SK-N-SH (cell line): ENCODE data around the gene G2E3.

Experiments
- EP300 ChIP-seq, 2 experiments: IDR thresholded peaks; 2 replicates each; pipeline versions ENCODE4 v1.4.0 to v1.6.1; 2012; ENCODE audit warnings: borderline replicate concordance in 1 of 2, low read depth in 1 of 2, low read length in 1 of 2
- EZH2phosphoT487 ChIP-seq: fragments of 200-600 bp; sonication (generic); IDR thresholded peaks from 2 replicates; pipeline ENCODE4 v1.6.1; 2017; ENCODE audit warnings: low read depth, mixed run types, mild to moderate bottlenecking, antibody characterized with exemption, moderate library complexity, borderline replicate concordance
- NFIC ChIP-seq: IDR thresholded peaks from 2 replicates; pipeline ENCODE4 v1.4.0; 2012; ENCODE audit warnings: borderline replicate concordance
- POLR2AphosphoS5 ChIP-seq: IDR thresholded peaks from 2 replicates; pipeline ENCODE4 v1.6.1; 2012; ENCODE audit warnings: low read depth, low read length
- RFX5 ChIP-seq: IDR thresholded peaks from 2 replicates; pipeline ENCODE4 v1.6.1; 2012; ENCODE audit warnings: mild to moderate bottlenecking, improper control_type of control experiment, low read length
- SIN3A ChIP-seq: IDR thresholded peaks from 2 replicates; pipeline ENCODE4 v1.6.1; 2012; ENCODE audit warnings: low read depth, mild to moderate bottlenecking, low read length, moderate library complexity, borderline replicate concordance
- YY1 ChIP-seq: IDR thresholded peaks from 2 replicates; pipeline ENCODE4 v1.4.0; 2012; ENCODE audit warnings: low read depth, mild to moderate bottlenecking
- TF ChIP-seq, protein P1 (sequence below): IDR thresholded peaks from 2 replicates; pipeline ENCODE4; 2012
- TF ChIP-seq, protein P2 (sequence below): IDR thresholded peaks from 2 replicates; pipeline ENCODE4 v1.6.1; 2012; ENCODE audit warnings: mild to moderate bottlenecking, low read depth, low read length, moderate library complexity
- TF ChIP-seq, protein P3 (sequence below): fragments of 200-600 bp; sonication (generic); IDR thresholded peaks from 2 replicates; pipeline ENCODE4 v1.6.1; 2017; ENCODE audit warnings: antibody characterized with exemption, mild to moderate bottlenecking, moderate library complexity
- TF ChIP-seq, protein P4 (sequence below): IDR thresholded peaks from 2 replicates; pipeline ENCODE4 v1.4.0; 2012; ENCODE audit warnings: low read depth
- TF ChIP-seq, protein P5 (sequence below): fragments of 150-350 bp; IDR thresholded peaks from 2 replicates; pipeline ENCODE4 v1.6.1; 2017; ENCODE audit warnings: antibody characterized with exemption, low read length, low read depth, borderline replicate concordance

DNA sequence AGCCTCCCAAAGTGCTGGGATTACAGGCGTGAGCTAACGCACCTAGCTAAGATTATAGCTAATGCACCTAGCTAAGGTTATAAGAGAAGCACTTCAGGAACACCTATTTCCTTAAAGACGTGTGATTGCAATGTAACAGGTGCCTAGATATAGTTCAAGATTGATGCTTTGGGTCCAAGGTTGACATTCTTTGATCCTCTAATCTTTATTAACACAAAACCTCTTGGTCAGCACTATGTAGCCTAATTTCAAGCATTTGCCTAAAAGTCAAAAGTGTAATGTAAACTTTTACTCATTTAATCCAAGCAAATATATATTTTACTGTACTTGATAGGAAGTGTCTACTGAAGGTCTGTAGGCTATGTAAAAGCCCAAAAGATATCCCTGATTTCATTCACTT lies 99.7 kb downstream of the G2E3 start:
- TF ChIP-seq, protein P1, sequence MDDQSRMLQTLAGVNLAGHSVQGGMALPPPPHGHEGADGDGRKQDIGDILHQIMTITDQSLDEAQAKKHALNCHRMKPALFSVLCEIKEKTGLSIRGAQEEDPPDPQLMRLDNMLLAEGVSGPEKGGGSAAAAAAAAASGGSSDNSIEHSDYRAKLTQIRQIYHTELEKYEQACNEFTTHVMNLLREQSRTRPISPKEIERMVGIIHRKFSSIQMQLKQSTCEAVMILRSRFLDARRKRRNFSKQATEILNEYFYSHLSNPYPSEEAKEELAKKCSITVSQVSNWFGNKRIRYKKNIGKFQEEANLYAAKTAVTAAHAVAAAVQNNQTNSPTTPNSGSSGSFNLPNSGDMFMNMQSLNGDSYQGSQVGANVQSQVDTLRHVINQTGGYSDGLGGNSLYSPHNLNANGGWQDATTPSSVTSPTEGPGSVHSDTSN = no peak
- TF ChIP-seq SIN3A (no peak), RFX5 (no peak), YY1 (no peak), POLR2AphosphoS5 (no peak), EZH2phosphoT487 (no peak), EP300 (IDR thresholded peaks at IDR 0.05; ENCODE audit: borderline replicate concordance in 1 of 2, low read depth in 1 of 2, low read length in 1 of 2) (no peak), NFIC (no peak)
- TF ChIP-seq, protein P2, sequence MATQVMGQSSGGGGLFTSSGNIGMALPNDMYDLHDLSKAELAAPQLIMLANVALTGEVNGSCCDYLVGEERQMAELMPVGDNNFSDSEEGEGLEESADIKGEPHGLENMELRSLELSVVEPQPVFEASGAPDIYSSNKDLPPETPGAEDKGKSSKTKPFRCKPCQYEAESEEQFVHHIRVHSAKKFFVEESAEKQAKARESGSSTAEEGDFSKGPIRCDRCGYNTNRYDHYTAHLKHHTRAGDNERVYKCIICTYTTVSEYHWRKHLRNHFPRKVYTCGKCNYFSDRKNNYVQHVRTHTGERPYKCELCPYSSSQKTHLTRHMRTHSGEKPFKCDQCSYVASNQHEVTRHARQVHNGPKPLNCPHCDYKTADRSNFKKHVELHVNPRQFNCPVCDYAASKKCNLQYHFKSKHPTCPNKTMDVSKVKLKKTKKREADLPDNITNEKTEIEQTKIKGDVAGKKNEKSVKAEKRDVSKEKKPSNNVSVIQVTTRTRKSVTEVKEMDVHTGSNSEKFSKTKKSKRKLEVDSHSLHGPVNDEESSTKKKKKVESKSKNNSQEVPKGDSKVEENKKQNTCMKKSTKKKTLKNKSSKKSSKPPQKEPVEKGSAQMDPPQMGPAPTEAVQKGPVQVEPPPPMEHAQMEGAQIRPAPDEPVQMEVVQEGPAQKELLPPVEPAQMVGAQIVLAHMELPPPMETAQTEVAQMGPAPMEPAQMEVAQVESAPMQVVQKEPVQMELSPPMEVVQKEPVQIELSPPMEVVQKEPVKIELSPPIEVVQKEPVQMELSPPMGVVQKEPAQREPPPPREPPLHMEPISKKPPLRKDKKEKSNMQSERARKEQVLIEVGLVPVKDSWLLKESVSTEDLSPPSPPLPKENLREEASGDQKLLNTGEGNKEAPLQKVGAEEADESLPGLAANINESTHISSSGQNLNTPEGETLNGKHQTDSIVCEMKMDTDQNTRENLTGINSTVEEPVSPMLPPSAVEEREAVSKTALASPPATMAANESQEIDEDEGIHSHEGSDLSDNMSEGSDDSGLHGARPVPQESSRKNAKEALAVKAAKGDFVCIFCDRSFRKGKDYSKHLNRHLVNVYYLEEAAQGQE = no peak
- TF ChIP-seq, protein P3, sequence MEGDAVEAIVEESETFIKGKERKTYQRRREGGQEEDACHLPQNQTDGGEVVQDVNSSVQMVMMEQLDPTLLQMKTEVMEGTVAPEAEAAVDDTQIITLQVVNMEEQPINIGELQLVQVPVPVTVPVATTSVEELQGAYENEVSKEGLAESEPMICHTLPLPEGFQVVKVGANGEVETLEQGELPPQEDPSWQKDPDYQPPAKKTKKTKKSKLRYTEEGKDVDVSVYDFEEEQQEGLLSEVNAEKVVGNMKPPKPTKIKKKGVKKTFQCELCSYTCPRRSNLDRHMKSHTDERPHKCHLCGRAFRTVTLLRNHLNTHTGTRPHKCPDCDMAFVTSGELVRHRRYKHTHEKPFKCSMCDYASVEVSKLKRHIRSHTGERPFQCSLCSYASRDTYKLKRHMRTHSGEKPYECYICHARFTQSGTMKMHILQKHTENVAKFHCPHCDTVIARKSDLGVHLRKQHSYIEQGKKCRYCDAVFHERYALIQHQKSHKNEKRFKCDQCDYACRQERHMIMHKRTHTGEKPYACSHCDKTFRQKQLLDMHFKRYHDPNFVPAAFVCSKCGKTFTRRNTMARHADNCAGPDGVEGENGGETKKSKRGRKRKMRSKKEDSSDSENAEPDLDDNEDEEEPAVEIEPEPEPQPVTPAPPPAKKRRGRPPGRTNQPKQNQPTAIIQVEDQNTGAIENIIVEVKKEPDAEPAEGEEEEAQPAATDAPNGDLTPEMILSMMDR = no peak
- TF ChIP-seq, protein P4, sequence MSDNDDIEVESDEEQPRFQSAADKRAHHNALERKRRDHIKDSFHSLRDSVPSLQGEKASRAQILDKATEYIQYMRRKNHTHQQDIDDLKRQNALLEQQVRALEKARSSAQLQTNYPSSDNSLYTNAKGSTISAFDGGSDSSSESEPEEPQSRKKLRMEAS = no peak
- TF ChIP-seq, protein P5, sequence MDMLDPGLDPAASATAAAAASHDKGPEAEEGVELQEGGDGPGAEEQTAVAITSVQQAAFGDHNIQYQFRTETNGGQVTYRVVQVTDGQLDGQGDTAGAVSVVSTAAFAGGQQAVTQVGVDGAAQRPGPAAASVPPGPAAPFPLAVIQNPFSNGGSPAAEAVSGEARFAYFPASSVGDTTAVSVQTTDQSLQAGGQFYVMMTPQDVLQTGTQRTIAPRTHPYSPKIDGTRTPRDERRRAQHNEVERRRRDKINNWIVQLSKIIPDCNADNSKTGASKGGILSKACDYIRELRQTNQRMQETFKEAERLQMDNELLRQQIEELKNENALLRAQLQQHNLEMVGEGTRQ = no peak
